GM18909 (cell line): ENCODE results near the gene MAN2A1.
"Not testable (repeated sequence)": the region's sequence is repeated elsewhere in the genome, so short reads cannot be mapped to it uniquely, and the experiment has no call there.

Experiments
- ATAC-seq: cut with Tn5 transposase; IDR thresholded peaks from one replicate; pipeline ENCODE4 v1.9.1; 2021; ENCODE audit warnings: mild to moderate bottlenecking; ENCODE audit not compliant: unreplicated experiment, poor library complexity

Gene MAN2A1

DNA sequence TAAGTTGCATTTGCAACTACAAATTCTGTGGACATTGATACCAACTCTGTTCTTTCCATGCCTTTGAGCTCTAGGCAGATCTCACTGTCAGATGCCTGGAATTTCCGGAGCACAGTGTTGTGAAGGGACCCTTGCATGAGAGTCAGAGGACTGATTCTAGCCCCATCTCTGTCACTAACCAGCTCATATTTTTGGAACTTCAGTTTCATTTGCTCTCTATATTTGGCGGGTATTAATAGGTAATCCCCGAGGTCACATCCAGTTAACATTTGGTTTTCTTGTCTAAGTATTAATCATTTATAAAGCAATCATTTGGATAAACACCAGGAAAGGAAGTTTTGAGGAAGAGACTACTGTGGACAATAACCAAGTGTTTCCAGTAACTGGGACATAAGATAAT lies 115.7 kb downstream of the MAN2A1 start:
- ATAC-seq: peak; percentile 76

- peak; percentile 71 for ATAC-seq
Observed at GRCh38 chr5:109805883-109806282, 116.2 kb downstream of the MAN2A1 start.

GRCh38 chr5:109812698-109813097 lies 123.0 kb downstream of the MAN2A1 start:
- no peak for ATAC-seq

DNA sequence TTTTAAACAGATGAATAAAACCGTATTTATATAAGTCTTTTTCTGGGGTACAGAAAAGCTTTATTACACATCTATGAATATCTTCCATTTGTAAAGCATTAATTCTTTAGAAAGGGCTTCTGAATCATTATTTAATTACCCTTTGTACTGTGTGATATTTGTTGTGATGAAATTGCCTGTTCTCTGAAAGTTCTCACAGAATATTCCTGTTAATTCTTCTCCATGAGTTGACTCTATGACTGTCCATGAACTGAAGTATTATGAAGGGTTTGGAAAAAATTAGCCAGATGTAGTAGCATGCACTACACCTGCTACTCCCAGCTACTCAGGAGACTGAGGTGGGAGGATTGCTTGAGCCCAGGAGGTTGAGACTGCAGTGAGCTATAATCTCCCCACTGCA lies 127.0 kb downstream of the MAN2A1 start:
- no peak for ATAC-seq

GRCh38 chr5:109819878-109820277 lies 130.2 kb downstream of the MAN2A1 start:
- ATAC-seq: no peak

DNA sequence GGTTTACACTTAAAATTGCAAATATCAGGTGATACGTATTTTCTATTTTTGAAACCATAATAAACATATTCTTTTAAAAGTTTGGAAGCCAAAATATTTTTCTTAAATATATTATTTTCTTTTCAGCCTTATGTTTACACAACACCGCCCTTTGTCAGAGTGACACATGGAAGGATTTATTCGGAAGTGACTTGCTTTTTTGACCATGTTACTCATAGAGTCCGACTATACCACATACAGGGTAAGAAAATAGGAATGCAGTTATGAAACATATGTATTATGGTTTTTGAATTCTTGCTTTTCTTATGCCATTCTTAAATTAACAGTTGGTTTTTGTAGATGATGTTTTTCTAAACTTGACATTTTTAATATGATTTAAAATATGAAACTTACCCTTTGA lies 133.9 kb downstream of the MAN2A1 start:
- ATAC-seq: no peak

GRCh38 chr5:109825450-109825849 lies 135.7 kb downstream of the MAN2A1 start:
- no peak for ATAC-seq

- no peak for ATAC-seq
Observed at GRCh38 chr5:109826426-109826825, 136.7 kb downstream of the MAN2A1 start.

- no peak for ATAC-seq
Observed at GRCh38 chr5:109829331-109829730, 139.6 kb downstream of the MAN2A1 start.

- ATAC-seq: no peak
Observed at GRCh38 chr5:109830955-109831502, 141.3 kb downstream of the MAN2A1 start.

GRCh38 chr5:109832207-109833188 lies 142.8 kb downstream of the MAN2A1 start:
- not testable (repeated sequence) for ATAC-seq

DNA sequence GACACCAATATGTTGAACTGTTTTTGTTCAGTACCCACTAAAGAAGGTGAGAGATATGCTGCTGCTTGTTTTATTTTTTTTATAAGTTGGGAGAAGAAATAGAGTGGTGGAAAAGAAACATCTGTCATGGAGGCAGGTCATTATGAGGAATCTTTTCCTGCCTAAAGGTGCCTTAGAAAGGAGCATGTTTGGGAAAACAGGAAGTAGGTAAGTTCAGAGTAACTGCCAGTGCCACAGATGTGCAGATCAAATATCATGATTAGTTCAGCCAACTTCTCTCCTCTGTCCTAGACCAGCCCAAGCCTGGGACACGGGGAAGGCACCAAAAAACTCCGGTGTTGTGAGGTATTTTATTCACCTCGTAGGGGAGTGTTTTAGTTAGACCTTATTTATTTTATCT lies 144.2 kb downstream of the MAN2A1 start:
- ATAC-seq: no peak

DNA sequence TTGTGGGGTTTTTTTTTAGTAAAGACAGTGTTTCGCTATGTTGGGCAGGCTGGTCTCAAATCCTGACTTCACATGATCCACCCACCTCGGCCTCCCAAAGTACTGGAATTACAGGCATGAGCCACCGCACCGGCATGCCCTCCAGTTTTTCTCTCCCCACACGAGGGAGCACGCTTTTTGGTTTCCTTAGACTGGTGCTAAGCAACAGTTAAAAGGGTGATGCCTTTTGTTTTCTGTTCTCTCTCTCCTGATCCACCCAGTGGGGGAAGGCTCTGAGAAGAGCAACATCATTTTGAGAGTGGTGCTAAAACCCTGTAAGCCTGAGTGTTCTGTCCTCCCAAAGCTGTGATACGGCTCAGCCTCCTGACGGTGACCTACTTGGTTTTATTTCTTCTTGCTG lies 146.6 kb downstream of the MAN2A1 start:
- no peak for ATAC-seq

GRCh38 chr5:109837231-109837861 lies 147.6 kb downstream of the MAN2A1 start:
- ATAC-seq: no peak

GRCh38 chr5:109838157-109838556 lies 148.4 kb downstream of the MAN2A1 start:
- ATAC-seq: no peak

GRCh38 chr5:109844148-109844547 lies 154.4 kb downstream of the MAN2A1 start:
- ATAC-seq: no peak

GRCh38 chr5:109844695-109845094 lies 155.0 kb downstream of the MAN2A1 start:
- ATAC-seq: no peak

DNA sequence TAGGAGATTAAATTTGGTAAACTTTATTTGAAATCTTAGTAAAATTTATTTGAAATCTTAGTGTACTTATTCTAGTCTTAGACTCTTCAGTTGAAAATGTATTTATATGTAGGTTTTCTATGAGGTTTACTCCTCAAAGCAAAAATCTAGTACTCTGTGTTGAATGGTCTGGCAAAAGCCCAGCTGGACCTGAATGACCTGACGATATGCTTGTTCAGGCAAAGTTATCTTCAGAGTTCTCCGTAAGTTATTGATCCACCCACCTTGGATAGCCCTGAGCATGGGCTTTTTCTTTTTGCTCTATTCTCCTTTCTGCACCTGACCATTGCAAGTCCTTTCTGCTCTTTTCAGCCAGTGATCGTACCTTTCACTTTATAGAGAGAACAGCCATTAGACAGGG lies 158.4 kb downstream of the MAN2A1 start:
- no peak for ATAC-seq

DNA sequence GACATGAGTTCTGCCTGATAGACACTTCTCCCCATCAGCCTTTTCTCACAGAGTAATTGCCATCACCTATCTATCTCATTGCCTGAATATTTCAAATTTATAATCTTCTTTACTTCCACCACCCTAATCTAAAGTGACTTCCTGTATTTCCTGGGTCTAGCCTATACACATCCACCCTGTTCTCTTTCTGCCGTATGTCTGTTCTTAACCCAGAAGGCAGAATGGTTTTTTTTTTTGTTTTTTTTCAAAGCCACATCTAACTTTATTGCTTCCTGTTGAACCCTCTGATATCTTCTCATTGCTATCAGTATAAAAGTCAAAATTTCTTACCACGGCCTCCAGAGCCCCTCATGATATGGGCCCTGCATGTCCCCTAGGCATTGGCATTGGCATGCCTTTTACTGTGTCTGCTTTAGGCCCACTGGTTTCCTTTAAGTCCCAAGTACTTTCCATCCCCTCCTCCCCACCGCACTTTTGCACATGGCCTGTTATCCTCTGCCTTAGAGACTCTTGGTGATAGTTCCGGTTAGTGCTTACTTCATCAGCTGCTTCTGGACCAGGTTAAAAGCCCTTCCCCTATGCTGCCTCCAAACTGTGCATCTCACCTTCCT lies 159.9 kb downstream of the MAN2A1 start:
- no peak for ATAC-seq

- ATAC-seq: no peak
Observed at GRCh38 chr5:109852371-109853155, 162.8 kb downstream of the MAN2A1 start.
